ENCODE results near the gene CD80.

GRCh38 chr3:119553823-119554415 lies 5.5 kb downstream of the CD80 start:
- TF ChIP-seq CTCF (IDR thresholded peaks at IDR 0.05) = no peak
- TF ChIP-seq POLR2A (IDR thresholded peaks at IDR 0.05) = no peak
- TF ChIP-seq EP300 (IDR thresholded peaks at IDR 0.05) = no peak
